ENCODE measurements around the gene SDE2.
"Not testable (repeated sequence)": the region's sequence is repeated elsewhere in the genome, so short reads cannot be mapped to it uniquely, and the experiment has no call there.

Gene SDE2

DNA sequence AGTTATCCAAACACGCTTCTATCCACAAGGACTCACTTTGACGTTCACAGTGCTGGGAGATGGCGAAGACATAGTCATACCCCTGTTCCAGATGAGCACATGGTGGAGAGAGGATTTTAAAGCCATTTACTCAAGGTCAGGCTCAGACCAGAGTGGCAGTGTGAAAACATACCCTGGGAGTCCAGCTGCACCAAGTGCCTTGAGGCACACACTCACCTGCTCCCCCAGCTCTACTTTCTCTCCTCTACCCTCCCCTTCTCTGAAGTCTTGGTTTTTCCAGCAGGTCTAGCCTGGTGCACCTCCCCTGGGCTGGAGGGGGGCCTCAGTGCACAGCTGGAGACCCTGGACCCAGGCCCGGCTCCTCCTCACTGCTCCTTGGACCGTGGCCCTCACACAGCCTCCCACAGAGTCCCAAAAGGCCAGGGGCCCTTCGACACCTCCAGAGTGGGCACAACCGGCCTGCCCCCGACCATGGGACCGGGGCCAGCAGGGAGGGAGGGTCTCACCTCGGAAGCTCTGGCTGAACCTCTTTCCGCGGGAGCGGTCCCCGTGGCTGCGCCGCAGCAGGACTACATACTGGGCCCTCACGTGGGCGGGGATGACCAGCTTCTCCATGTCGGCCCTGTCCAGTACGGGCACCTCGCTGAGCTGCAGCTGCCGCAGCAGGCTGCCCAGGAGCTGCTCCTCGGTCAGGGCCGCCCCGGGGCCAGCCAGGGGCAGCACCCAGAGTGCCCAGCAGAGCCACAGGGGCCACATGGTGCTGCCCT lies 58.6 kb downstream of the SDE2 start:
- Histone ChIP-seq H3K36me3 (ENCODE audit: insufficient read depth, insufficient read length, low read length) (no peaks in the 10 kb centered on the region), H3K9me3 (ENCODE audit: insufficient read depth, low read length) (no peaks in the 10 kb centered on the region), H3K4me3 (ENCODE audit: insufficient read length, low read depth) (no peak overlapping the region), H3K27me3 (ENCODE audit: insufficient read depth, insufficient read length) (peaks cover 45% of the 10 kb centered on the region), H3K9ac (ENCODE audit: insufficient read length, low read depth) (no peak overlapping the region), H3K4me1 (ENCODE audit: insufficient read depth, insufficient read length) (peaks cover 16% of the 10 kb centered on the region)
- TF ChIP-seq YY1 (IDR thresholded peaks at IDR 0.05; ENCODE audit: insufficient read depth, insufficient read length) (no peak), SUZ12 (IDR thresholded peaks at IDR 0.05; ENCODE audit: extremely low read depth, insufficient read depth, insufficient read length) (no peak), ZNF274 (IDR thresholded peaks at IDR 0.05; ENCODE audit: low read depth, low read length) (no peak)
- DNase-seq (ENCODE audit: low read depth, low spot score): no peak

DNA sequence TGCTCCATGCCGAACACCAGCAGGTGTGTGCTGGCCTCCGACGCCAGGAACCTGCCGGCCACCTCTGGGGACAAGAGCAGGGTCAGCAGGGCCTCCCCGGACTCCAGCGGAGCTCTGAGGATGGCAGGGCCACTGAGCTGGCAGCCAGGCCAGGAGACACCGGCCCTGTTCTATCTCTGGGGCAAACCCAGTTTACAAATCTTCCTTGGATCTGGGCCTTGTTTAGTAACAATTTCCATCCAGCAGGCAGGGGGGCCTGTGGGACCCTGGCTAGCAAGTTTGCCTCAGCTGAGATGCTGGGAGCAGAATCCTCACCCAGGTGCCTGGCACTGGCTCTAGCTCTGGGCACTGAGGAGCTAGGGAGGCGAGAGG lies 59.2 kb downstream of the SDE2 start:
- not testable (repeated sequence) for H3K36me3 ChIP-seq (ENCODE audit: insufficient read depth, insufficient read length, low read length); H3K9ac ChIP-seq (ENCODE audit: insufficient read length, low read depth); H3K4me3 ChIP-seq (ENCODE audit: insufficient read length, low read depth); H3K9me3 ChIP-seq (ENCODE audit: insufficient read depth, low read length); DNase-seq (ENCODE audit: low read depth, low spot score)
- Histone ChIP-seq H3K4me1 (ENCODE audit: insufficient read depth, insufficient read length) (peaks cover 11% of the 10 kb centered on the region), H3K27me3 (ENCODE audit: insufficient read depth, insufficient read length) (peaks cover 40% of the 10 kb centered on the region)

DNA sequence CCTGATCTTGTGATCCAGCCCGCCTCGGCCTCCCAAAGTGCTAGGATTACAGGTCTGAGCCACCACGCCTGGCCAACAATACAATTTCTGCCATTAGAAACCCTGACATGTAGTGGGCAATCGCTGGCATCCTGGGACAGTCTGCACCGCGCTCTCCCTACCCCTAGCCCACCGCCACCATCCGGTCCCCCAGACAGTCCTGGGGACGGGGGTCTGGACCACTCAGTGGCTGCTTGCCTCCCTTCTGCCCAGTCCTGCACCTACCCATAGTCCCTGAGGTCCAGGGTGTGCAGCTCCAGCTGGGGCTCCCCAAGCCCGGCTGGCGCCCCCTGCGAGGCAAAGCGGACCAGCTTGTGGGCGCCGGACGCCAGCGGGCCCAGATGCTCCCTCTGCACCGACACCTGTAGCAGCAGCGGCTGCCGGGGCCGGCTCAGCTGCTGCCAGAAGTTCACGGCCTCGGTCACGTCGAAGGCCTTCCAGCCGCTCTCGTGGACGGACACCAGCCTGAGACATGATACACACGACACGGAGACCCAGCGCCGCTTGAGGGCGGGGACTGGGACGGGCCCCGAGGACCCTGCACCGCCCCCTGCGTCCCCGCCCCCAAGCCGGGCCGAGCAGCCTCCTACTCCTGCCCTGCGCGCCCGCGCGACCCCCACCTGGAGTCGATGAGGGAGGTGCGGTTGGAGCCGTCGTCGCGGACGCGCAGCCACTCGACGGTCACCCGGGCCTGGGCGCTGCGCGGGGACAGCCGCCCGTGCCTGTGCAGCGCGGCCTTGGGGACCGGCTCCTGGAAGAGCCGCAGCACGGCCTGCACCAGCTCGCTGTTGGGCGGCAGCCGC lies 59.8 kb downstream of the SDE2 start:
- not testable (repeated sequence) for H3K9ac ChIP-seq (ENCODE audit: insufficient read length, low read depth); H3K4me1 ChIP-seq (ENCODE audit: insufficient read depth, insufficient read length); H3K36me3 ChIP-seq (ENCODE audit: insufficient read depth, insufficient read length, low read length); H3K4me3 ChIP-seq (ENCODE audit: insufficient read length, low read depth); H3K9me3 ChIP-seq (ENCODE audit: insufficient read depth, low read length); DNase-seq (ENCODE audit: low read depth, low spot score)
- H3K27me3 ChIP-seq (ENCODE audit: insufficient read depth, insufficient read length): peaks cover 34% of the 10 kb centered on the region

DNA sequence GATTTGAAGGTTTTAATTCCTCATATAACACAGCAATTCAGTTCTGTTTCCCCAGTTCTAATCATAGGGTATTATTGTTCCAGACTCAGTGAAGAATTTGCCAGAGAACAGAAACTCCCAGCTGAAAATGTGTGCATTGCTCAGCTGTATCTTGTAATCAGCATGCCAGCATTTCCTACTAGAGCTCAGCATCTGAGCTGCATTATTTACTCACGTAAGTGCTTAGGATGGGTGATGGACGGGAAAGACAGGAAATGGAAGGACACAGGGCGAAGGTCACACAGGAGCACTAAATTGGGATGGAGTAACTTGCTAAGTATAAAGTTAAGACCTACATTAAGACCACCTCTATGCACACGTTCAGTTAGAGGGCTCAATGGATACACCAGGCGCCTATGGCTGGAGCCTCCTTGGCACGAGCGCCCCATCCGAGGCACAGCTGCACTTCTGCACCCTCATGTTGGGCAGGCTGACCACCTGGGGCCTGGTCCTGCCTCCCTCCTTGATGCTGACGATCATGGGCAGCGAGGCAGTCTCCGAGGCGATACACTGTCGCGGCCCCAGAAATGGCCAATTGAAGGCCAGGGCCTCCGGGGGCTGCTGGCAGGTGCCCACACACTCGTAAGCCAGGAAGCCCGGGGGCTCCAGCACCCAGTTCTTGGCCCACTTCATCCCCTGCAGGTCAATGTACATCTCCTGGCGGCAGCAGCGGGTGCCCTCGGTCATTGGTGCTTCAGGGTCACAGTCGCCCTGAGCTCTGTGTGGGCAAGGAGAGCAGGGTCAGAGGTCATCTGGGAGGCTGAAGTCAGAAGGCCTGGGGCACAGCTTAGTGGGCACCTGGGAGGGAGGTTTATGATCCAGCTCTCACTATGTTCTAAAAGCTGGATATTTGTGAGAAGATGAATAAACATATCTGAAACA lies 61.8 kb downstream of the SDE2 start:
- peaks cover 14% of the 10 kb centered on the region for H3K27me3 ChIP-seq (ENCODE audit: insufficient read depth, insufficient read length)
- TF ChIP-seq YY1 (IDR thresholded peaks at IDR 0.05; ENCODE audit: insufficient read depth, insufficient read length): no peak
- no peak for TF ChIP-seq ZNF274 (IDR thresholded peaks at IDR 0.05; ENCODE audit: low read depth, low read length)
- no peak for TF ChIP-seq SUZ12 (IDR thresholded peaks at IDR 0.05; ENCODE audit: extremely low read depth, insufficient read depth, insufficient read length)
- H3K9ac ChIP-seq (ENCODE audit: insufficient read length, low read depth): no peak overlapping the region
- no peaks in the 10 kb centered on the region for H3K36me3 ChIP-seq (ENCODE audit: insufficient read depth, insufficient read length, low read length)
- no peaks in the 10 kb centered on the region for H3K4me1 ChIP-seq (ENCODE audit: insufficient read depth, insufficient read length)
- H3K9me3 ChIP-seq (ENCODE audit: insufficient read depth, low read length): no peaks in the 10 kb centered on the region
- DNase-seq (ENCODE audit: low read depth, low spot score): no peak
- no peak overlapping the region for H3K4me3 ChIP-seq (ENCODE audit: insufficient read length, low read depth)

DNA sequence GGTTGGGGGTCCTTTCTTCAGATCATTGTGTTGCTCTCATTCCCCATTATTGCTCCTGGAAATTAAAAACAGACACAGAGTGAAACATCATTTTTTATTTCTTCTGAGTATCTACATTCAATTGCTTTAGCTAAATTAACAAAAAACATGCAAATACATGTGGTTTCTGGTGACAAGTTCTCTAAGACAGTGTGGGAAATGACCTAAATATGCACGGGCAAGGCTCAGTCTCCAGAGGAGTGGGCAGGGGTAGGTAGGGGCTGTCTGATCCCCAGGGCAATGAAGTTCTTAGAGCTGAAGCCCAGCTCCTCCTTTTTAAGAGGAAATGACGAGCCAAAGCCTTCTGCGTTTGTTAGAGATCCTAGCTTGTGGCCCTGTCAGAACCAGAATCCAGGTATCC lies 62.6 kb downstream of the SDE2 start:
- Histone ChIP-seq H3K4me1 (ENCODE audit: insufficient read depth, insufficient read length) (no peaks in the 10 kb centered on the region), H3K4me3 (ENCODE audit: insufficient read length, low read depth) (no peak overlapping the region), H3K36me3 (ENCODE audit: insufficient read depth, insufficient read length, low read length) (no peaks in the 10 kb centered on the region), H3K9ac (ENCODE audit: insufficient read length, low read depth) (no peak overlapping the region), H3K9me3 (ENCODE audit: insufficient read depth, low read length) (no peaks in the 10 kb centered on the region), H3K27me3 (ENCODE audit: insufficient read depth, insufficient read length) (peaks cover 7% of the 10 kb centered on the region)
- DNase-seq (ENCODE audit: low read depth, low spot score): no peak
- no peak for TF ChIP-seq ZNF274 (IDR thresholded peaks at IDR 0.05; ENCODE audit: low read depth, low read length)
- no peak for TF ChIP-seq SUZ12 (IDR thresholded peaks at IDR 0.05; ENCODE audit: extremely low read depth, insufficient read depth, insufficient read length)
- TF ChIP-seq YY1 (IDR thresholded peaks at IDR 0.05; ENCODE audit: insufficient read depth, insufficient read length): no peak

DNA sequence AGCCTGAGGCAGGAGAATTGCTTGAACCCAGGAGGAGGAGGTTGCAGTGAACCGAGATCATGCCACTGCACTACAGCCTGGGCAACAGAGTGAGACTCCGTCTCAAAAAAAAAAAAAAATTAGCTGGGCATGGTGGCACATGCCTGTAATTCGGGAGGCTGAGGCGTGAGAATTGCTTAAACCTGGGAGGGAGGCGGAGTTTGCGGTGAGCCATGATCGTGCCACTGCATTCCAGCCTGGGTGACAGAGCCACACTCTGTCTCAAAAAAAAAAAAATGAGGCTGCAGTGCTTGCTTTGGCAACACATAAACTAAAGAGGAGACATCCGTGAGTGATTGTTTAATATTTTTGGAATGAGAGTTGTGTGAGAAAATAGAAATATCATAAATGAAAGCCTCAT lies 63.1 kb downstream of the SDE2 start:
- DNase-seq (ENCODE audit: low read depth, low spot score); H3K4me1 ChIP-seq (ENCODE audit: insufficient read depth, insufficient read length); H3K9ac ChIP-seq (ENCODE audit: insufficient read length, low read depth): not testable (repeated sequence)

DNA sequence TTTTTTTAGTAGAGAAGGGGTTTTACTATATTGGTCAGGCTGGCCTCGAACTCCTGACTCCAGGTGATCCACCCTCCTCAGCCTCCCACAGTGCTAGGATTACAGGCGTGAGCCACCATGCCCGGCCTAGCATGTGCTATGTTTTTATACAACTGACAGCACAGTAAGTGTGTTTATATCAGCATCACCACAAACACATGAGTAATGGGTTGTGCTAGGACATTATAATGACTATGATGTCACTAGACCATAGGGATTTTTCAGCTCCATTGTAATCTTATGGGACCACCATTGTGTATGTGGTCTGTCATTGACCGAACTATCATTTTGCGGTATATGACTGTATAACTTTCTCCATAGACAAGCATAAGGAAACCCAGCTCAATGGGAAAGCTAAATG lies 64.4 kb downstream of the SDE2 start:
- no peak overlapping the region for H3K4me3 ChIP-seq (ENCODE audit: insufficient read length, low read depth)
- TF ChIP-seq SUZ12 (IDR thresholded peaks at IDR 0.05; ENCODE audit: extremely low read depth, insufficient read depth, insufficient read length): no peak
- H3K27me3 ChIP-seq (ENCODE audit: insufficient read depth, insufficient read length): no peaks in the 10 kb centered on the region
- H3K36me3 ChIP-seq (ENCODE audit: insufficient read depth, insufficient read length, low read length): no peaks in the 10 kb centered on the region
- no peak for DNase-seq (ENCODE audit: low read depth, low spot score)
- H3K9ac ChIP-seq (ENCODE audit: insufficient read length, low read depth): no peak overlapping the region
- H3K4me1 ChIP-seq (ENCODE audit: insufficient read depth, insufficient read length): no peaks in the 10 kb centered on the region
- no peaks in the 10 kb centered on the region for H3K9me3 ChIP-seq (ENCODE audit: insufficient read depth, low read length)

More for the DNA sequence above, 63.1 kb downstream of the SDE2 start:
- H3K9me3 ChIP-seq (ENCODE audit: insufficient read depth, low read length); H3K36me3 ChIP-seq (ENCODE audit: insufficient read depth, insufficient read length, low read length); H3K27me3 ChIP-seq (ENCODE audit: insufficient read depth, insufficient read length); H3K4me3 ChIP-seq (ENCODE audit: insufficient read length, low read depth): not testable (repeated sequence)

Data from NT2/D1 (cell line).